DMS153 treated with DMSO at 0.1 percent for 48 hours (cell line): ENCODE results near the gene MRPL34.
"Not testable (repeated sequence)": the region's sequence is repeated elsewhere in the genome, so short reads cannot be mapped to it uniquely, and the experiment has no call there.

ENCODE experiments used
- DNase-seq: peaks from one replicate; lab custom pipeline; 2025; ENCODE audit not compliant: unreplicated experiment; lab: John Stamatoyannopoulos, UW

The MRPL34 gene

DNA sequence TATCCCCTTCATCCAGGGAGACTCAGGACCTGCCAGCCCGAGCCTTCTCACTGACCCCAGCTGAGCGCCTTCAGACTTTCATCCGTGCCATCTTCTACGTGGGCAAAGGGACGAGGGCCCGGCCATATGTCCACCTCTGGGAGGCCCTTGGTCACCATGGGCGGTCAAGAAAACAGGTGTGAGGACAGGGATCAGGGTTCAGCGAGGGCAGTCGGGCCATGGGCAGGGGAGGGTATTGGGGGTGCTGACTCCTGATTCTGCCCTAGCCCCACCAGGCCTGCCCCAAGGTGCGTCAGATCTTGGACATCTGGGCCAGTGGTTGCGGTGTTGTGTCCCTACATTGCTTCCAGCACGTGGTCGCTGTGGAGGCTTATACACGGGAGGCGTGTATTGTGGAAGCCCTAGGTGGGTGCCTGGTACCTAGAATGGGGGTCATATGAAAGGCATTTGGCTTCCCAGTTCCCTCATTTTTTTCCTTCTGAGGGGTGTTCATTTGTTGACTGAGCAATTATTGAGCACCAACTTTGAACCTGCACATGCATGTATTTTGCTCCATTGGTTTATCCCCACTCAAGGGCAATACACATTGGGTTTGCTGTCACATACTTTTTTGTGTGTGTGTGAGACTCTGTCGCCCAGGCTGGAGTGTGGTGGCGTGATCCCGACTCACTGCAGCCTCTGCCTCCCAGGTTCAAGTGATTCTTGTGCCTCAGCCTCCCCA is 20.1 kb upstream of the MRPL34 start:
- no peak for DNase-seq

- no peak for DNase-seq
Observed at GRCh38 chr19:17286263-17286662, 19.4 kb upstream of the MRPL34 start.

GRCh38 chr19:17286752-17287151 is 18.9 kb upstream of the MRPL34 start:
- DNase-seq = no peak

- DNase-seq = no peak
Observed at GRCh38 chr19:17289489-17289888, 16.2 kb upstream of the MRPL34 start.

DNA sequence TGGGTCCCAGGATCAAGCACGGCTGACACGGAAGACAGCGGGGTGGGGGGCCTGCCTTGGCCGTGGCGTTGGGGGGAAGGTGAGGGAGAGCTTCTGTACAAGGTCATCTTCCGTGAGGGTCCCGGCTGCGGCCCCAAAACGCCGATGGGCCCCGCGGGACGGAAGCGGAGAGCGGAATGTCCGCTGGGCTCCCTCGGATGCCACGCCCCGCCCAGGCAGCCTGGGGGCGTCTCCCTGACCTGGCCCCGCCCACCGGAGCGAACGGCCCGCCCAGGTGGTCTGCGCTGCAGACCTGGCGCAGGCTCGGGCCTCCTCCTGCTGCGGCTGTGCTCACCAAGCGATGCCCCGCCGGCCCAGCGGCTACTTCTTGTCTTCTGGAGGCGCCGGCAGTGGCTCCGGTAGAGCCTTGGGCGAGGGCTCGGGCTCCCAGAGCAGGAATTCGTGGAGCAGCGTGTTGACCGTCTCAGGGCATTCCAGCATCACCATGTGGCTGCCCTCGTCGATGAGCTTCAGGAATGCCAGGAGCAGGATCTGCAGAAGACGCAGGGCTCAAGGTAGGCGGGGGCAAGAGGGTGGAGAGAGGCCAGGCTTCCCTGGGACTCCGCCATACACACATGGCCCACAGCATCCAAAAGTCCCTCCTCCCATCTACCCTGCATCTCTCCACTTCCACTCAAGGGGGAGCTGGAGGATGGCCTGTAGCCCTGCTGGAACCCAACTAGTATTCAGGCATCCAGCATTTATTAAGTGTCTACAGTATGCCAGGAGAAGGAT is 13.2 kb upstream of the MRPL34 start:
- no peak for DNase-seq

- DNase-seq = no peak
Observed at GRCh38 chr19:17293605-17294004, 12.1 kb upstream of the MRPL34 start.

GRCh38 chr19:17294051-17294891 is 11.4 kb upstream of the MRPL34 start:
- no peak for DNase-seq

GRCh38 chr19:17295551-17295950 is 10.1 kb upstream of the MRPL34 start:
- DNase-seq = not testable (repeated sequence)

DNA sequence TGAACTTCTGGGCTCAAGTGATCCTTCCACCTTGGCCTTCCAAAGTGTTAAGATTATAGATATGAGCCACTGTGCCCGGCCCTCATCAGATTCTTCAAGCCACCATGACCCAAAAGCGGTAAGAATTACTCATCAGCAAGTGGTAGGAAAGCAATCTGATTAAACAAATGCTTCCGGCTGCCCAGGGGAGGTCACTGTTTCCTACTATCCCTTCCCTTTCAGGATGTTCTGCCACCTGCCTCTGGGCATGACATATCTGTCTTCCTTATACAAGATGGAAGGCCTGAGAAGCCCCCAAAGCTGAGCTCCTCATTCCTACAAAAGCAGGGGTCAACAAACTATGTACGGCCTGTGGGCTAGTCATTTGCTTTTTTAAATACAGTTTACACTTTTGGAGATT is 9.4 kb upstream of the MRPL34 start:
- DNase-seq = no peak

GRCh38 chr19:17296976-17297375 is 8.7 kb upstream of the MRPL34 start:
- DNase-seq = no peak

DNA sequence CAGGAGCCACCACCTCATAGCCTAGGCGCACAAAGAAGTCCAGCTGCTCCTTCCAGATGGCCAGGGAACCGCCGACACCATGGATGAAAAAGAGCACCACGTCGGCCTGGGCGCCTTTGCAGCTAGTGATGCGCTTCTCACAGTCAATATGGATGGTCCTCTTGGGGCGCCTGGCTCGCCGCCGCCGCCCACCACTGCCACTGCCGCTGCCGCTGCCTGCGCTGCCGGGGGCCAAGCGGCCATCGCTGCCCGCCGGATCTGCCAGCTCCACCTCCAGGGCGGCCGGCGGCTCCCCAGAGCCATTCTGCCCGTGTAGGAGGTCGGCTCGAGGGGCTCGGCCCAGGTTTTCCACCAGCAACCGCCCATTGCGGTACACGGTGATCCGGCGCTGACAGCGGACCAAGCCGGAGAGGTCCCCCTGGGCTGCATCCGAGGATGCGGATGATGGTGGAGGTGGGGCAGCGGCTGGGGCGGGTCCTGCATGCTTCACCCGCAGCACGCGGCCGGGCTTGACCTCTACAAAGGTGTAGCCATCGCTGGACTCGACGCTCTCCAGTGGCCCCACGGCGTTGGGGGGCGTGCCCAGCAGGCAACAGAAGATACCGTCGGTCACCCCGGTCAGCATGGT is 4.6 kb upstream of the MRPL34 start:
- no peak for DNase-seq

GRCh38 chr19:17302391-17303166 is 3.1 kb upstream of the MRPL34 start:
- no peak for DNase-seq

DNA sequence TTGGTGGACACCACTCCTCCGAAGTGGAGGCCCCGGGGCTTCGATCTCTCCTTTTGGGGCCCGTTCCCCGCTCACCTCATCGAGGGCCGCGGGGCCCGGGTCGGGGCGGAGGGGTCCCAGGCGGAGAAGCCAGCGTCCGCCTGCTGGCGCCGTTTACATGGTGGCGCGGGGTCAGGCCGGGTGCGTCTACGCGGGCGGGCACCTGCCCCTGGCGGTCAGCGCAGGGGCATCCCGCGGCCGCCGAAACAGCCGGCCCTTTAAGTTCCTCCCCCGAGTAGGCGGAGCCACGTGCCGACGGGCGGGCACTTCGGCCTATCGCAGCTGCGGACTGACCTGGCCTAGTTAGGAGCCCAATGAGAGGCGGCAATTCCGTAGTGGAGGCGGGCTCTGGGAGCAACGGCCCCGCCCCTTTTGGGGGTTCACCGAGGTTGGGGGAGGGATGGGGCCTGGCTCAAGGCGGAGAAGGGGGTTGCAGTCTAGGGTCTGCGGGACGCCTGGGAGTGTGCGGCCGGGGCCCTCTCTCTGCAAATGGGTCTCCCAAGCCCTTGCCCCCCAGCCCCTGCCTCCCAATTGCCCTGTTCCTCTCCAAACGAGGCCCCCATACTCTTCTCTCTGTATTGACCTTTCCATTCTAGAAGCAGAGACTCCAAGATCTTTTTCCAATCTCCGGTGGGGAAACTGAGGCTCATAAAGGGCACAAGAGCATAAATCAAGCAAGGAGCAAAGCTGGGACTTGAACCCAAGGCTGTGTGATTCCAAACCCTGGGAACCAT is 2.3 kb upstream of the MRPL34 start, which contains the start of gene ABHD8:
ABHD8 (minus strand) TSS at position 259 of the 773 bp plus-strand sequence. CDS start 1,809 bp downstream, outside the sequence.
- DNase-seq = peak; percentile 90

DNA sequence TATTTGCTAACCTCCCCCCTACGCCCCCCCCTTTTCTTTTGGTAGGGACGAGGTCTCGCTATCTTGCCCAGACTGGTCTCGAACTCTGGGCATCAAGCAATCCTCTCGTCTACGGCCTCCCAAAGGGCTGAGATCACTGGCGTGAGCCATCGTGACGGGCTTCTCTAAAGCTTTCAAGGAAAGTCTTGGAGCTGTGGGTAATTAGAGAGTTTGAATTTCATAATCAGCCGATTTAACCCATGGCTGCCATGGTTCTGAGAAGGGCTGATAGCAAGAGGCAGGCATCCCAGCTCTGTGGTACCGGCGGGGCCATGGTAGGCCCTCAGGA is 1.8 kb upstream of the MRPL34 start:
- no peak for DNase-seq

DNA sequence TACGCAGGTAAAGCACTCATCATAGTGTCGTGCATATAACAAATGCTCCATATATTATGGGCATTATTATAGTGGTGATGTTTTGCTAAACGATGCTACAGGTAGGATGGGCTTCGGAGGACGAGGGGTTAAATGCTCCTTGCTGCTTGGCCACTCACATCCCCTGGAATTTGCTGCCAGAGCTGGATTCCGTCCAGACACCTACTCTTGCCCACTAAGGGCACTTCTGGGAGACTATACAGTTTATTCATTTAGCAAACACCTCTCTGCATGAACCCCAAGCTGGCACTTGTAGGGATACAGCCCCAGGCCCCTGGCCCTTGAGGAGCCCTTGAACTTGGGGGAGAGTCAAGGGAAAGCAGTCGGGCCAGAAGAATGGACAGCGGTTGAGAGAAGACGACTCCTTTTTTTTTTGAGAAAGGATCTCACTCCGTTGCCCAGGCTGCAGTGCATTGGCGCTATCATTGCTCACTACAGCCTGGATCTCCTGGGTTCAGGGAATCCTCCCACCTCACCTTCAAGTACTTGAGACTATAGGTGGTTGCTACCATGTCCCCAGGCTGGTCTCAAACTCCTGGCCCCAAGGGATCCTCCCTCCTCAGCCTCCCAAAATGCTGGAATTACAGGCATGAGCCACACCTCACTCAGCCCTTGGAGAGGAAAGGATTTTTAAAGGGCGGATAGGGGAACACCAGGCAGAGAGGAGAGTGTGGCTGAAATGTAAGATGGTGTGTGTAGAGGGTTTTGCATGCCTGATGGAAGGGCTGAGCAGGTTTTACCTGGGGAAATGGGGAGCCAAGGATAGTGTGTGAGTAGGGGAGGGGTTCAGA is 1.1 kb upstream of the MRPL34 start:
- no peak for DNase-seq

DNA sequence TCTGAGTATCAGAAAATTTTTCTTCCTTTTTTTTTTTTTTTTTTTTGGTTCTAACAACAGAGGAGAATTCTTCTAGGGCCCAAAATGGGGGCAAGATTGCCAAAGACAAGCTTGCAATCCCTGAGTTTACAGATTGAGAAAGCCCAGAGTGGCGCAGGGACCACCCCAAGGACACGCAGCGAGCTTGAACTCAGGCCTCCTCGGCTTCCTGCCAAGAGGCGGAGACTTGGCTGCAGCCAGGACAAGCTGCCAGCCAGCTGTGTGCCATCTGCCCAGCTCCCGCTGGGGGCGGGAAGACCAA is 506 bp upstream of the MRPL34 start:
- DNase-seq = no peak

DNA sequence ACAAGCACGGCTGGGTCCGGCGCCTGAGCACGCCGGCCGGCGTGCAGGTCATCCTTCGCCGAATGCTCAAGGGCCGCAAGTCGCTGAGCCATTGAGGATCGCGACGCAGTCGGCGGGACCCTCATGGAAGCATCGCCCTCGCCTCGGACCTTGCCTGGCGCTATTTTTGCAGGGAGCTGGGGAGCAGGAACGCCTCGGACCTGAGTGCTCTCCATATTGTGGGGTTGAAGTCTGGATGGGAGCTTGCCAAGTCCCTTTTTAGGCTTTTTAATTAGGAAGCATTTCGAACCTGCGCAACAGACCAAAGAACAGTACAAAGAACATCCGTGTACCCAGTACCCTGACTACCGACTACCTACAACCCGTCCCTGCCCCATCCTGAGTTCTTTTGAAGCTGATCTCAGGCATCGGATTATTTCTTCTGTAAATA is 628 bp downstream of the MRPL34 start:
- DNase-seq = no peak

DNA sequence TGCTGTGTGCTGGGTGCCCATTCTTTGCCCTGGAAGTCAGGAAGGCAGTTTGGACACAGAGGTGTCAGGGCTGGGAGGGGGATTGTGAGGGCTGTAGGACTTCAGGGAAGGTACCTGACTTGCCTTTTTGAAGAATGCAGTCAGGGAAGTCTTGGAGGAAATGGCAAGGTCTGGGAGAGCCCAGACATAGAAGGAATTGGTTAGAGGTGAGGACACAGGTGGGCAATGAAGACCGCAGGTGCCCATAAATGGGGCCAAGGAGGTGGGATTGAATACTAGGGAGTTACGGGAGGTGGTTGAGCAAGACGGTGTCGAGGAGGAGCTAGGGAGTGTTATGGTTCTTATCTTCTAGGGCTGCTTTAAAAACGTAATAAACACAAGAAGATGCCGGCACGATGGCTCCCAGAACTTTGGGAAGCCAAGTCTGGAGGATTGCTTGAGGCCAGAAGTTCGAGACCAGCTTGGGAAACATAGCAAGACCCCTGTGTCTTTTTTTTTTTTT is 2.3 kb downstream of the MRPL34 start:
- no peak for DNase-seq
